HG02588 (cell line): Measurements from ENCODE around the gene GALNT7.

ENCODE experiments used
- ATAC-seq: cut with Tn5 transposase; IDR thresholded peaks from one replicate; pipeline ENCODE4 v1.9.1; 2021; ENCODE audit warnings: mild to moderate bottlenecking, moderate library complexity; ENCODE audit not compliant: unreplicated experiment

GALNT7 gene

GRCh38 chr4:173288698-173289352 is 120.2 kb downstream of the GALNT7 start:
- peak; percentile 45 for ATAC-seq

GRCh38 chr4:173289353-173289727 is 120.7 kb downstream of the GALNT7 start:
- no peak for ATAC-seq

- no peak for ATAC-seq
Observed at GRCh38 chr4:173291899-173292298, 123.3 kb downstream of the GALNT7 start.

- no peak for ATAC-seq
Observed at GRCh38 chr4:173293663-173294062, 125.1 kb downstream of the GALNT7 start.

- no peak for ATAC-seq
Observed at GRCh38 chr4:173294444-173294843, 125.8 kb downstream of the GALNT7 start.

- ATAC-seq: no peak
Observed at GRCh38 chr4:173301518-173302201, 133.0 kb downstream of the GALNT7 start.

- ATAC-seq: no peak
Observed at GRCh38 chr4:173307778-173308177, 139.2 kb downstream of the GALNT7 start.

- ATAC-seq: no peak
Observed at GRCh38 chr4:173311368-173311767, 142.8 kb downstream of the GALNT7 start.

GRCh38 chr4:173314715-173315114 is 146.1 kb downstream of the GALNT7 start:
- ATAC-seq: no peak

GRCh38 chr4:173316060-173316459 is 147.4 kb downstream of the GALNT7 start:
- no peak for ATAC-seq

- ATAC-seq: no peak
Observed at GRCh38 chr4:173317004-173317403, 148.4 kb downstream of the GALNT7 start.

GRCh38 chr4:173318240-173318639 is 149.6 kb downstream of the GALNT7 start:
- ATAC-seq: no peak

GRCh38 chr4:173318648-173319211 is 150.1 kb downstream of the GALNT7 start:
- ATAC-seq: no peak

- no peak for ATAC-seq
Observed at GRCh38 chr4:173319696-173320095, 151.1 kb downstream of the GALNT7 start.

GRCh38 chr4:173325007-173325736 is 156.6 kb downstream of the GALNT7 start:
- no peak for ATAC-seq

GRCh38 chr4:173328236-173328901 is 159.8 kb downstream of the GALNT7 start:
- no peak for ATAC-seq

GRCh38 chr4:173330590-173330989 is 162.0 kb downstream of the GALNT7 start:
- no peak for ATAC-seq

- no peak for ATAC-seq
Observed at GRCh38 chr4:173332021-173332487, 163.4 kb downstream of the GALNT7 start.

GRCh38 chr4:173332963-173333657 is 164.5 kb downstream of the GALNT7 start:
- ATAC-seq: no peak

- peak; percentile 6 for ATAC-seq
Observed at GRCh38 chr4:173333658-173334084, 165.1 kb downstream of the GALNT7 start.
